Measurements from ENCODE around the gene ABHD6.

DNA sequence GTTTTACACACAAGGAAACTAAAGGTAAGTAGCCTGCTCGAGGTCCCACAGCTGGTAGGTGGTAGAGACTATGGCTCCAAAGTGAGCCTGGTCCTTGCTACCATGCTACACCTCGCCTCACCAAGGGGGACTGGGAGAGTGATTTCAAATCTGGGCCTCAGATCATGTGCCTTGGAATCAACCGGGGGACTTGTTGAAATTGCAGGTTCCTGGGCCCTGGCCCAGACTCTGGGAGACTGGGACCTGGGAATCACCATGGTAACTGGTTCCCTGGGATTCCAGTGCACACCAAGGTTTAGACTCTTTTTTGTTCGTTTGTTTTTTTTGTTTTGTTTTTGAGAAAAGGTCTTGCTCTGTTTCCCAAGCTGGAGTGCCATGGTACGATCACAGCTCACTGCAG lies 47.9 kb upstream of the ABHD6 start:
- TF ChIP-seq CTCF (IDR thresholded peaks at IDR 0.05; ENCODE audit: low read depth, low read length), result no peak
- TF ChIP-seq EZH2phosphoT487 (IDR thresholded peaks at IDR 0.05; ENCODE audit: low read depth), result no peak
